Esophagus squamous epithelium (tissue), 4 donors: ENCODE measurements around the gene MSMP.

Source experiments
- POLR2A ChIP-seq, 4 donors: fragments of 450-650 bp; IDR thresholded peaks; one replicate each; pipeline ENCODE4 v1.6.1; 2017; ENCODE audit warnings: antibody characterized with exemption in 4 of 4, mild to moderate bottlenecking in 4 of 4, moderate library complexity in 3 of 4
- TF ChIP-seq, protein P1 (sequence below), 6 experiments: fragments of 450-650 bp in 4 of 6; fragments of 200-600 bp in 2 of 6; sonication (generic) in 2 of 6; IDR thresholded peaks; one replicate each; pipeline ENCODE4 v1.5.1; 2016 to 2019; ENCODE audit warnings: antibody characterized with exemption in 6 of 6, mild to moderate bottlenecking in 4 of 6, moderate library complexity in 4 of 6

GRCh38 chr9:35712762-35713400 lies 41.2 kb downstream of the MSMP start:
- TF ChIP-seq, protein P1, sequence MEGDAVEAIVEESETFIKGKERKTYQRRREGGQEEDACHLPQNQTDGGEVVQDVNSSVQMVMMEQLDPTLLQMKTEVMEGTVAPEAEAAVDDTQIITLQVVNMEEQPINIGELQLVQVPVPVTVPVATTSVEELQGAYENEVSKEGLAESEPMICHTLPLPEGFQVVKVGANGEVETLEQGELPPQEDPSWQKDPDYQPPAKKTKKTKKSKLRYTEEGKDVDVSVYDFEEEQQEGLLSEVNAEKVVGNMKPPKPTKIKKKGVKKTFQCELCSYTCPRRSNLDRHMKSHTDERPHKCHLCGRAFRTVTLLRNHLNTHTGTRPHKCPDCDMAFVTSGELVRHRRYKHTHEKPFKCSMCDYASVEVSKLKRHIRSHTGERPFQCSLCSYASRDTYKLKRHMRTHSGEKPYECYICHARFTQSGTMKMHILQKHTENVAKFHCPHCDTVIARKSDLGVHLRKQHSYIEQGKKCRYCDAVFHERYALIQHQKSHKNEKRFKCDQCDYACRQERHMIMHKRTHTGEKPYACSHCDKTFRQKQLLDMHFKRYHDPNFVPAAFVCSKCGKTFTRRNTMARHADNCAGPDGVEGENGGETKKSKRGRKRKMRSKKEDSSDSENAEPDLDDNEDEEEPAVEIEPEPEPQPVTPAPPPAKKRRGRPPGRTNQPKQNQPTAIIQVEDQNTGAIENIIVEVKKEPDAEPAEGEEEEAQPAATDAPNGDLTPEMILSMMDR (IDR thresholded peaks at IDR 0.05): no peak
- TF ChIP-seq POLR2A (IDR thresholded peaks at IDR 0.05): no peak
